ENCODE data around the gene PFDN1.

GRCh38 chr5:140267559-140268018 lies 35.3 kb downstream of the PFDN1 start:
- TF ChIP-seq EZH2 (IDR thresholded peaks at IDR 0.05; ENCODE audit: low read depth) (no peak), CTCF (conservative IDR thresholded peaks at IDR 0.05) (no peak)
